GM12878 (cell line): ENCODE results near the gene ST6GAL2. TPM values are rescaled to one million over a fixed set of nuclear protein-coding genes. Genes with fewer than 3 reads are reported as not detected.

Experiments used
- ATAC-seq: fragments of 200-7000 bp; cut with Tn5 transposase; 3 replicates; pipeline ENCODE4 v1.9.1; 2020; ENCODE audit warnings: mild to moderate bottlenecking, moderate library complexity
- BruUV-seq: library from RNA; stranded (reverse); fragments of 400-500 nt; replicated peaks from 2 replicates; lab custom pipeline; 2021; lab: Mats Ljungman, UMichigan
- CTCF ChIA-PET: fragments of 300-600 bp; sonication (Branson Sonifier 250); formaldehyde crosslinking; extraction: SDS; loops from one replicate; lab custom pipeline; 2021; ENCODE audit warnings: inconsistent platforms; lab: Yijun Ruan, JAX
- POLR2A ChIA-PET: fragments of 350-600 bp; formaldehyde crosslinking; extraction: SDS; loops from one replicate; lab custom pipeline; 2021; ENCODE audit warnings: inconsistent platforms; lab: Charles Lee
- RAD21 ChIA-PET: fragments of 300-600 bp; sonication (Branson Sonifier 250); formaldehyde crosslinking; loops from one replicate; lab custom pipeline; 2023; ENCODE audit warnings: antibody characterized with exemption; ENCODE audit not compliant: unreplicated experiment; lab: Charles Lee
- SMC1A ChIA-PET: fragments of 300-600 bp; sonication (Branson Sonifier 250); formaldehyde crosslinking; loops from one replicate; lab custom pipeline; 2023; ENCODE audit not compliant: unreplicated experiment, uncharacterized antibody; lab: Charles Lee
- DNase-seq: peaks from one replicate; pipeline ENCODE4 v3.0.0-alpha.2; 2011; ENCODE audit warnings: low read depth, low spot score
- FAIRE-seq: peaks from 3 replicates; lab custom pipeline; 2011; peaks lifted over from hg19 to GRCh38; lab: Jason Lieb, UNC
- H2AFZ ChIP-seq: 2 replicates; pipeline ENCODE4 v1.6.0; 2011; ENCODE audit warnings: low read depth, low read length, control low read depth; ENCODE audit not compliant: control insufficient read depth
- H3K27ac ChIP-seq: 2 replicates; pipeline ENCODE4 v1.5.1; 2011; ENCODE audit warnings: control low read depth; ENCODE audit not compliant: control insufficient read depth, insufficient read depth
- H3K27me3 ChIP-seq, 2 experiments: replicated peaks in 1 of 2; 2 replicates each; pipeline versions ENCODE4 v1.6.0 to v1.6.1; 2011; ENCODE audit warnings: low read length in 1 of 2; ENCODE audit not compliant: control insufficient read depth in 2 of 2, insufficient read depth in 2 of 2
- H3K36me3 ChIP-seq, 2 experiments: 2 replicates each; pipeline ENCODE4 v1.5.1; 2011; ENCODE audit warnings: low read length in 1 of 2; ENCODE audit not compliant: control insufficient read depth in 2 of 2, insufficient read depth in 2 of 2
- H3K4me1 ChIP-seq: 2 replicates; pipeline ENCODE4 v1.6.1; 2011; ENCODE audit warnings: mild to moderate bottlenecking, low read length, moderate library complexity, mixed read lengths; ENCODE audit not compliant: control insufficient read depth, insufficient read depth
- H3K4me2 ChIP-seq: 2 replicates; pipeline ENCODE4 v1.6.0; 2011; ENCODE audit warnings: control low read depth; ENCODE audit not compliant: control insufficient read depth, insufficient read depth
- H3K4me3 ChIP-seq: fragments of 200-600 bp; sonication (generic); 2 replicates; pipeline ENCODE4 v1.5.1; 2016
- H3K79me2 ChIP-seq: 2 replicates; pipeline ENCODE4 v1.6.0; 2011; ENCODE audit warnings: low read length; ENCODE audit not compliant: control insufficient read depth, insufficient read depth
- H3K9ac ChIP-seq: 2 replicates; pipeline ENCODE4 v1.8.0; 2011; ENCODE audit warnings: low read length, control low read depth, mixed read lengths; ENCODE audit not compliant: control insufficient read depth, insufficient read depth
- H3K9me3 ChIP-seq: replicated peaks from 3 replicates; pipeline ENCODE4 v1.5.1; 2011; ENCODE audit warnings: mild to moderate bottlenecking, low read length; ENCODE audit not compliant: control insufficient read depth, insufficient read depth
- H4K20me1 ChIP-seq: 2 replicates; pipeline ENCODE4 v1.6.0; 2011; ENCODE audit not compliant: control insufficient read depth, insufficient read depth
- CBX3 ChIP-seq: fragments of 200-600 bp; sonication (generic); IDR thresholded peaks from 2 replicates; pipeline ENCODE4 v1.6.1; 2016; ENCODE audit warnings: low read depth, borderline replicate concordance
- CEBPB ChIP-seq, 2 experiments: fragments of 150-350 bp in 1 of 2; IDR thresholded peaks; 2 replicates each; pipeline ENCODE4 v1.6.1; 2012 to 2014; ENCODE audit warnings: low read depth in 2 of 2, low read length in 2 of 2, borderline replicate concordance in 1 of 2, inconsistent platforms in 1 of 2
- HCFC1 ChIP-seq: fragments of 150-350 bp; IDR thresholded peaks from 2 replicates; pipeline ENCODE4 v1.6.1; 2014; ENCODE audit warnings: low read length
- HDAC6 ChIP-seq: fragments of 200-600 bp; sonication (generic); IDR thresholded peaks from one replicate; pipeline ENCODE4 v1.8.0; 2017; ENCODE audit warnings: antibody characterized with exemption; ENCODE audit not compliant: unreplicated experiment
- HDGF ChIP-seq: fragments of 450-650 bp; IDR thresholded peaks from 2 replicates; pipeline ENCODE4 v1.6.1; 2016; ENCODE audit warnings: antibody characterized with exemption
- KLF5 ChIP-seq: fragments of 450-650 bp; IDR thresholded peaks from 2 replicates; pipeline ENCODE4 v1.6.1; 2014; ENCODE audit warnings: mild to moderate bottlenecking; ENCODE audit not compliant: partially characterized antibody
- PAX5 ChIP-seq: IDR thresholded peaks from 2 replicates; pipeline ENCODE4 v1.6.1; 2011; ENCODE audit warnings: low read depth, low read length, borderline replicate concordance
- POU2F2 ChIP-seq: IDR thresholded peaks from 3 replicates; pipeline ENCODE4 v1.6.1; 2011; ENCODE audit warnings: low read depth, mild to moderate bottlenecking, low read length, borderline replicate concordance
- RELA ChIP-seq: fragments of 450-650 bp; IDR thresholded peaks from 2 replicates; pipeline ENCODE4 v1.8.0; 2014; ENCODE audit warnings: borderline replicate concordance; ENCODE audit not compliant: partially characterized antibody
- SMC3 ChIP-seq: IDR thresholded peaks from 2 replicates; pipeline ENCODE4 v1.6.1; 2011; ENCODE audit warnings: low read length, improper control_type of control experiment, borderline replicate concordance
- SREBF1 ChIP-seq: IDR thresholded peaks from 2 replicates; pipeline ENCODE4 v1.6.1; 2012; ENCODE audit warnings: mild to moderate bottlenecking, low read length
- TCF12 ChIP-seq: IDR thresholded peaks from 2 replicates; pipeline ENCODE4 v1.6.1; 2011; ENCODE audit warnings: low read depth, mild to moderate bottlenecking, low read length
- TCF7 ChIP-seq: IDR thresholded peaks from 2 replicates; pipeline ENCODE4 v1.6.1; 2014; ENCODE audit warnings: antibody characterized with exemption, borderline replicate concordance
- ZNF622 ChIP-seq: fragments of 450-650 bp; IDR thresholded peaks from 2 replicates; pipeline ENCODE4 v1.6.1; 2017; ENCODE audit warnings: mild to moderate bottlenecking, inconsistent platforms
- in situ Hi-C: fragments of 300-500 bp; cut with MboI; formaldehyde crosslinking; loops from 9 replicates; pipeline ENCODE4 v1.14.3; 2018; ENCODE audit warnings: mixed read lengths
- intact Hi-C: fragments of 100-400 bp; cut with micrococcal nuclease; formaldehyde crosslinking; loops from one replicate; pipeline ENCODE4 v1.14.2; 2022; ENCODE audit not compliant: unreplicated experiment
- polyA plus RNA-seq, 11 experiments: library from polyadenylated mRNA; depleted of rRNA in 4 of 11; unstranded in 6 of 11; stranded (reverse) in 5 of 11; fragments of >200 nt; fragmentation: Nextera tagmentation in 4 of 11; fragmentation: Illumina TruSeq in 1 of 11; extraction: Ambion mirVana in 4 of 11; extraction: Trizol in 1 of 11; gene quantifications; 1 replicate in 1 of 11; 2 replicates in 10 of 11; pipeline versions ENCODE4 v1.2.1 to v1.2.3, GENCODE V29; 2011 to 2016; ENCODE audit warnings: inconsistent platforms in 2 of 11, missing spikeins in 2 of 11, low read depth in 1 of 11
- total RNA-seq, 4 experiments: library from RNA; depleted of rRNA in 3 of 4; stranded (reverse); fragments of >200 nt in 3 of 4; fragmentation: Illumina TruSeq in 1 of 4; extraction: Trizol in 1 of 4; gene quantifications; 2 replicates each; pipeline versions ENCODE4 v1.2.1 to v1.2.3, GENCODE V29; 2013 to 2021
- TF ChIP-seq, protein P1 (sequence below), 3 experiments: IDR thresholded peaks in 2 of 3; conservative IDR thresholded peaks in 1 of 3; 2 replicates each; pipeline ENCODE4 v1.5.1; 2011; ENCODE audit warnings: low read depth in 3 of 3, low read length in 3 of 3, mild to moderate bottlenecking in 3 of 3, control low read depth in 2 of 3, moderate library complexity in 2 of 3, inconsistent platforms in 1 of 3, mixed read lengths in 1 of 3; ENCODE audit not compliant: control insufficient read depth in 2 of 3, insufficient read depth in 1 of 3; ENCODE audit errors: extremely low read depth in 1 of 3
- TF ChIP-seq, protein P2 (sequence below): fragments of 450-650 bp; IDR thresholded peaks from 2 replicates; pipeline ENCODE4 v1.6.1; 2017; ENCODE audit warnings: mild to moderate bottlenecking, low read depth, inconsistent platforms; ENCODE audit not compliant: poor library complexity, severe bottlenecking
- TF ChIP-seq, protein P3 (sequence below): IDR thresholded peaks from 2 replicates; pipeline ENCODE4 v1.6.1; 2011; ENCODE audit warnings: borderline replicate concordance, low read depth, mild to moderate bottlenecking, moderate library complexity, mixed read lengths, low read length; ENCODE audit not compliant: insufficient read depth; ENCODE audit errors: extremely low read length
- TF ChIP-seq, protein P4 (sequence below): IDR thresholded peaks from 2 replicates; pipeline ENCODE4 v1.6.1; 2011; ENCODE audit warnings: low read depth, low read length, improper control_type of control experiment, borderline replicate concordance
- TF ChIP-seq, protein P5 (sequence below): fragments of 450-650 bp; IDR thresholded peaks from 2 replicates; pipeline ENCODE4 v1.6.1; 2017; ENCODE audit warnings: borderline replicate concordance

ST6GAL2 gene
- total and polyA plus RNA-seq, 10 of the 15 experiments (the other 5 are each of a cell fraction or from before 2014, with no cell fraction given): not detected

DNA sequence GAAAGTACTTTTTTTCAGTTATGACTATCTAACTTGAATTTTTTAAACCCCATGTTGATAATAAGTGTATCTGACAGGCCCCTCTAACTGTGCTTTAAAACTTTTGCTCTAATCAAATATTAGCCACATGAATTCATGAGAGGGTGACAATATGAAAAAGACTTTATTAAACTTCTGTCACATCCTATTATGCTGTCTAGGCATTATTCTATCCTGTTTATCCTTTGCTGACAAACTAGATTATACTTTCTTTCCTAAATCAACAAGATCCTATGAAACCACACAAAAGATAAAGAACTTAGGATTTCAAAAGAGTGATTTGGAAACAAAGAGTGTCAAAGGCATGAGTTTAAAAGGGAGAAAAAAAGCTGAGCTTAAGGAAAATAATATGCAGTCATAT is 57.8 kb downstream of the ST6GAL2 start:
- POLR2A ChIA-PET: no interaction called here
- TF ChIP-seq, protein P1, sequence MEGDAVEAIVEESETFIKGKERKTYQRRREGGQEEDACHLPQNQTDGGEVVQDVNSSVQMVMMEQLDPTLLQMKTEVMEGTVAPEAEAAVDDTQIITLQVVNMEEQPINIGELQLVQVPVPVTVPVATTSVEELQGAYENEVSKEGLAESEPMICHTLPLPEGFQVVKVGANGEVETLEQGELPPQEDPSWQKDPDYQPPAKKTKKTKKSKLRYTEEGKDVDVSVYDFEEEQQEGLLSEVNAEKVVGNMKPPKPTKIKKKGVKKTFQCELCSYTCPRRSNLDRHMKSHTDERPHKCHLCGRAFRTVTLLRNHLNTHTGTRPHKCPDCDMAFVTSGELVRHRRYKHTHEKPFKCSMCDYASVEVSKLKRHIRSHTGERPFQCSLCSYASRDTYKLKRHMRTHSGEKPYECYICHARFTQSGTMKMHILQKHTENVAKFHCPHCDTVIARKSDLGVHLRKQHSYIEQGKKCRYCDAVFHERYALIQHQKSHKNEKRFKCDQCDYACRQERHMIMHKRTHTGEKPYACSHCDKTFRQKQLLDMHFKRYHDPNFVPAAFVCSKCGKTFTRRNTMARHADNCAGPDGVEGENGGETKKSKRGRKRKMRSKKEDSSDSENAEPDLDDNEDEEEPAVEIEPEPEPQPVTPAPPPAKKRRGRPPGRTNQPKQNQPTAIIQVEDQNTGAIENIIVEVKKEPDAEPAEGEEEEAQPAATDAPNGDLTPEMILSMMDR (IDR thresholded peaks at IDR 0.05 in 2 of 3, conservative IDR thresholded peaks at IDR 0.05 in 1 of 3; ENCODE audit: control insufficient read depth in 2 of 3, extremely low read depth in 1 of 3, insufficient read depth in 1 of 3, low read depth in 3 of 3, low read length in 3 of 3): no peak
- no peak for TF ChIP-seq POU2F2
- TF ChIP-seq, protein P2, sequence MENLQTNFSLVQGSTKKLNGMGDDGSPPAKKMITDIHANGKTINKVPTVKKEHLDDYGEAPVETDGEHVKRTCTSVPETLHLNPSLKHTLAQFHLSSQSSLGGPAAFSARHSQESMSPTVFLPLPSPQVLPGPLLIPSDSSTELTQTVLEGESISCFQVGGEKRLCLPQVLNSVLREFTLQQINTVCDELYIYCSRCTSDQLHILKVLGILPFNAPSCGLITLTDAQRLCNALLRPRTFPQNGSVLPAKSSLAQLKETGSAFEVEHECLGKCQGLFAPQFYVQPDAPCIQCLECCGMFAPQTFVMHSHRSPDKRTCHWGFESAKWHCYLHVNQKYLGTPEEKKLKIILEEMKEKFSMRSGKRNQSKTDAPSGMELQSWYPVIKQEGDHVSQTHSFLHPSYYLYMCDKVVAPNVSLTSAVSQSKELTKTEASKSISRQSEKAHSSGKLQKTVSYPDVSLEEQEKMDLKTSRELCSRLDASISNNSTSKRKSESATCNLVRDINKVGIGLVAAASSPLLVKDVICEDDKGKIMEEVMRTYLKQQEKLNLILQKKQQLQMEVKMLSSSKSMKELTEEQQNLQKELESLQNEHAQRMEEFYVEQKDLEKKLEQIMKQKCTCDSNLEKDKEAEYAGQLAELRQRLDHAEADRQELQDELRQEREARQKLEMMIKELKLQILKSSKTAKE: no peak
- no peak for TF ChIP-seq HCFC1
- TF ChIP-seq CEBPB (IDR thresholded peaks at IDR 0.05; ENCODE audit: borderline replicate concordance in 1 of 2, low read depth in 2 of 2, low read length in 2 of 2): no peak
- TF ChIP-seq, protein P3, sequence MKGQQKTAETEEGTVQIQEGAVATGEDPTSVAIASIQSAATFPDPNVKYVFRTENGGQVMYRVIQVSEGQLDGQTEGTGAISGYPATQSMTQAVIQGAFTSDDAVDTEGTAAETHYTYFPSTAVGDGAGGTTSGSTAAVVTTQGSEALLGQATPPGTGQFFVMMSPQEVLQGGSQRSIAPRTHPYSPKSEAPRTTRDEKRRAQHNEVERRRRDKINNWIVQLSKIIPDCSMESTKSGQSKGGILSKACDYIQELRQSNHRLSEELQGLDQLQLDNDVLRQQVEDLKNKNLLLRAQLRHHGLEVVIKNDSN: no peak
- TF ChIP-seq, protein P4, sequence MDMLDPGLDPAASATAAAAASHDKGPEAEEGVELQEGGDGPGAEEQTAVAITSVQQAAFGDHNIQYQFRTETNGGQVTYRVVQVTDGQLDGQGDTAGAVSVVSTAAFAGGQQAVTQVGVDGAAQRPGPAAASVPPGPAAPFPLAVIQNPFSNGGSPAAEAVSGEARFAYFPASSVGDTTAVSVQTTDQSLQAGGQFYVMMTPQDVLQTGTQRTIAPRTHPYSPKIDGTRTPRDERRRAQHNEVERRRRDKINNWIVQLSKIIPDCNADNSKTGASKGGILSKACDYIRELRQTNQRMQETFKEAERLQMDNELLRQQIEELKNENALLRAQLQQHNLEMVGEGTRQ: no peak
- no peak for TF ChIP-seq HDAC6
- TF ChIP-seq SREBF1: no peak
- no peak for TF ChIP-seq CBX3
- TF ChIP-seq KLF5: no peak
- TF ChIP-seq PAX5: no peak
- no peak for TF ChIP-seq RELA
- TF ChIP-seq, protein P5, sequence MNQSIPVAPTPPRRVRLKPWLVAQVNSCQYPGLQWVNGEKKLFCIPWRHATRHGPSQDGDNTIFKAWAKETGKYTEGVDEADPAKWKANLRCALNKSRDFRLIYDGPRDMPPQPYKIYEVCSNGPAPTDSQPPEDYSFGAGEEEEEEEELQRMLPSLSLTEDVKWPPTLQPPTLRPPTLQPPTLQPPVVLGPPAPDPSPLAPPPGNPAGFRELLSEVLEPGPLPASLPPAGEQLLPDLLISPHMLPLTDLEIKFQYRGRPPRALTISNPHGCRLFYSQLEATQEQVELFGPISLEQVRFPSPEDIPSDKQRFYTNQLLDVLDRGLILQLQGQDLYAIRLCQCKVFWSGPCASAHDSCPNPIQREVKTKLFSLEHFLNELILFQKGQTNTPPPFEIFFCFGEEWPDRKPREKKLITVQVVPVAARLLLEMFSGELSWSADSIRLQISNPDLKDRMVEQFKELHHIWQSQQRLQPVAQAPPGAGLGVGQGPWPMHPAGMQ: no peak
- no peak for TF ChIP-seq ZNF622
- TF ChIP-seq SMC3: no peak
- no peak for TF ChIP-seq HDGF
- no peak for TF ChIP-seq TCF7
- TF ChIP-seq TCF12: no peak

More for the DNA sequence above, 57.8 kb downstream of the ST6GAL2 start:
- H3K36me3 ChIP-seq: no peaks in the 10 kb centered on the region
- FAIRE-seq (no peak), ATAC-seq (no peak), DNase-seq (no peak)
- no peaks in the 10 kb centered on the region for H3K79me2 ChIP-seq
- ChIA-PET SMC1A (interaction anchor here (0.8 kb wide), 1 partner anchor 10 kb away, joined by 3 read pairs; no protein-coding TSS in a partner anchor), CTCF (interaction anchor here (0.6 kb wide), 1 partner anchor 820 kb away, joined by 4 read pairs; no protein-coding TSS in a partner anchor), RAD21 (no interaction called here)
- no peaks in the 10 kb centered on the region for H3K27me3 ChIP-seq
- H3K9me3 ChIP-seq: no peaks in the 10 kb centered on the region
- BruUV-seq: no TSS peak
- no peak overlapping the region for H2AFZ ChIP-seq
- no peaks in the 10 kb centered on the region for H3K4me1 ChIP-seq
- H3K27ac ChIP-seq: no peak overlapping the region
- no peaks in the 10 kb centered on the region for H4K20me1 ChIP-seq
- in situ Hi-C loops: no loop called here
- H3K4me3 ChIP-seq: no peak overlapping the region
- no peak overlapping the region for H3K4me2 ChIP-seq
- no peak overlapping the region for H3K9ac ChIP-seq
- intact Hi-C loops: no loop called here
